Upper lobe of left lung (tissue), 6 donors: ENCODE results near the gene IFIT1. TPM values are rescaled to one million over a fixed set of nuclear protein-coding genes. Genes with fewer than 3 reads are reported as not detected.
"Not testable (repeated sequence)": the region's sequence is repeated elsewhere in the genome, so short reads cannot be mapped to it uniquely, and the experiment has no call there.

Experiments used
- ATAC-seq, 2 donors: fragments of 200-7000 bp; cut with Tn5 transposase; one replicate each; pipeline ENCODE4 v1.9.1; 2022; ENCODE audit warnings: mild to moderate bottlenecking in 2 of 2, moderate library complexity in 2 of 2; ENCODE audit not compliant: low FRiP score in 2 of 2
- DNase-seq, 2 donors: peaks; one replicate each; pipeline ENCODE4 v3.0.0-alpha.2; 2019 to 2020
- H3K27ac ChIP-seq, 4 donors: fragments of 200-600 bp; sonication (generic); one replicate each; pipeline ENCODE4 v1.5.1; 2016 to 2019
- H3K27me3 ChIP-seq, 4 donors: fragments of 200-600 bp; sonication (generic); one replicate each; pipeline ENCODE4 v1.5.1; 2017 to 2019
- H3K36me3 ChIP-seq, 4 donors: fragments of 200-600 bp; sonication (generic); one replicate each; pipeline ENCODE4 v1.5.1; 2016 to 2019
- H3K4me1 ChIP-seq, 4 donors: fragments of 200-600 bp; sonication (generic); one replicate each; pipeline ENCODE4 v1.5.1; 2018 to 2019
- H3K4me3 ChIP-seq, 4 donors: fragments of 200-600 bp; sonication (generic); one replicate each; pipeline ENCODE4 v1.5.1; 2017 to 2019; ENCODE audit warnings: mild to moderate bottlenecking in 2 of 4, moderate library complexity in 1 of 4
- H3K9me3 ChIP-seq, 4 donors: fragments of 200-600 bp; sonication (generic); one replicate each; pipeline ENCODE4 v1.5.1; 2018 to 2019
- EP300 ChIP-seq, 4 donors: sonication (generic); formaldehyde crosslinking; IDR thresholded peaks; one replicate each; pipeline ENCODE4 v1.5.1; 2017; ENCODE audit warnings: antibody characterized with exemption in 4 of 4, control low read depth in 2 of 4
- POLR2A ChIP-seq, 4 donors: fragments of 450-650 bp; IDR thresholded peaks; one replicate each; pipeline ENCODE4 v1.5.1; 2016 to 2017; ENCODE audit warnings: antibody characterized with exemption in 4 of 4, mild to moderate bottlenecking in 2 of 4
- POLR2AphosphoS5 ChIP-seq, 2 donors: sonication (generic); formaldehyde crosslinking; IDR thresholded peaks; one replicate each; pipeline ENCODE4 v1.5.1; 2017; ENCODE audit warnings: antibody characterized with exemption in 2 of 2
- WGBS, 2 donors: methylation state at CpG; one replicate each; pipeline ENCODE4 v1.1.5; 2017 to 2018; 5-methylcytosine and 5-hydroxymethylcytosine counted together
- total RNA-seq, 6 donors: library from RNA; depleted of rRNA in 4 of 6; stranded (reverse); fragments of >200 nt in 4 of 6; gene quantifications; one replicate each; pipeline versions ENCODE4 v1.1.0 to v1.2.1, GENCODE V29; 2016 to 2021
- TF ChIP-seq, protein P1 (sequence below), 6 experiments: fragments of 450-650 bp in 4 of 6; fragments of 200-600 bp in 2 of 6; sonication (generic) in 2 of 6; IDR thresholded peaks; one replicate each; pipeline ENCODE4 v1.5.1; 2016 to 2019; ENCODE audit warnings: antibody characterized with exemption in 6 of 6
- donor health status: DM: no; HTN: no; CAD: no; lungs with moderate emphysema.
- donor health status: DM: no; HTN: yes; CAD: no; lungs with severe emphysema.

Gene IFIT1
- total RNA-seq, 6 donors from 2014 or later = 9.8 to 54.9 (median 18.1) TPM

DNA sequence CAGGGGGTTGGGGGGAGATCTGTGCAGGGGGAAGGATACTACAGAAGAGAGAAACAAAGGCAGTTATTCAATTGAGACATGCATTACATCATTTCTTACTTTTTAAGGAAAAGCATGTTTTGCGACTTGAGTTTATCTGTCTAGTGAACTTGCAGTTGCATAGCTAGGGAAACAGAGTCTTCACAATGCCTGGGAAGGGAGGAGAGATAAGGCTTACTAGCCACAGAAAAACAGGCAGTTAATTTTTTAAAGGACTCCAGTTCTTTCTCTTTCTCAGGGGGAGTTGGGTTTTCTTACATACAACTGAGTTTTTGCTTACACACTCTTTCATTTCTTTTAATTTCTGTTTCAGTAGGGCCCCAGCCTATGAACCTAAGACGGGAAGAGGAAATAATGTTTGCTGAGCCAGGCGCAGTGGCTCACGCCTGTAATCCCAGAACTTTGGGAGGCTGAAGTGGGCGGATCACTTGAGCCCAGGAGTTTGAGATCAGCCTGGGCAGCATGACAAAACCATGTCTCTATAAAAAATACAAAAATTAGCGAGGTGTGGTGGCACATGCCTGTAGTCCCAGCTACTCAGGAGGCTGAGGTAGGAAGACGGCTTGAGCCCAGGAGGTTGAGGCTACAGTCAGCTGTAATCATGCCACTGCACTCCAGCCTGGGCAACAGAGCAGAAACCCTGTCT, 41.6 kb upstream of the IFIT1 start:
- not testable (repeated sequence) for H3K27me3 ChIP-seq, H3K9me3 ChIP-seq, H3K36me3 ChIP-seq, H3K4me3 ChIP-seq
- ATAC-seq = peak; percentile 69 to 75
- TF ChIP-seq POLR2A (IDR thresholded peaks at IDR 0.05) = peak in 1 of 4 donors; percentile 44
- TF ChIP-seq POLR2AphosphoS5 (IDR thresholded peaks at IDR 0.05) = peak in 1 of 2 donors; percentile 14
- 13 to 18% methylated on average over 7 of the region's 7 CpGs for WGBS, 2 donors
- H3K27ac ChIP-seq = peak overlapping the region; percentile 78 to 90 (median 82)
- peaks cover 38 to 57% (median 50%) of the 10 kb centered on the region in 4 donors for H3K4me1 ChIP-seq
- DNase-seq = peak in 1 of 2 donors; percentile 78

DNA sequence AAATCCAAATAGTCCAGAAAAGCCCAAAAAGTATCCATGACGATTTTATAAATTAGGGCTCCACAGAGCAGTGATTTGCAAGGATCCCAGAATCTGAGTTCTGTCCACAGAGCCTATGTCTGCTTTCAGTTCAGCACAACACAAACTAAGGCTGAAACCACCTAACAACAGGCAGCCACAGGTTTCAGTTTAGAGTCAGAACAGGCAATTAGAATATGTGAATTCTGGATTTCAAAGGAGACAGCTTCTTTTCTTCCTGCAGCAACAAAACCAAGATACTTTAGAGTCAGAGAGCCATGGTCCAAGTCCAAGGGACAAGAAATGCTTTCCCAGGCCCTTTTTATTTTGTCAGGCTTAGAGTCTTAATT, 41.0 kb upstream of the IFIT1 start:
- TF ChIP-seq, protein P1, sequence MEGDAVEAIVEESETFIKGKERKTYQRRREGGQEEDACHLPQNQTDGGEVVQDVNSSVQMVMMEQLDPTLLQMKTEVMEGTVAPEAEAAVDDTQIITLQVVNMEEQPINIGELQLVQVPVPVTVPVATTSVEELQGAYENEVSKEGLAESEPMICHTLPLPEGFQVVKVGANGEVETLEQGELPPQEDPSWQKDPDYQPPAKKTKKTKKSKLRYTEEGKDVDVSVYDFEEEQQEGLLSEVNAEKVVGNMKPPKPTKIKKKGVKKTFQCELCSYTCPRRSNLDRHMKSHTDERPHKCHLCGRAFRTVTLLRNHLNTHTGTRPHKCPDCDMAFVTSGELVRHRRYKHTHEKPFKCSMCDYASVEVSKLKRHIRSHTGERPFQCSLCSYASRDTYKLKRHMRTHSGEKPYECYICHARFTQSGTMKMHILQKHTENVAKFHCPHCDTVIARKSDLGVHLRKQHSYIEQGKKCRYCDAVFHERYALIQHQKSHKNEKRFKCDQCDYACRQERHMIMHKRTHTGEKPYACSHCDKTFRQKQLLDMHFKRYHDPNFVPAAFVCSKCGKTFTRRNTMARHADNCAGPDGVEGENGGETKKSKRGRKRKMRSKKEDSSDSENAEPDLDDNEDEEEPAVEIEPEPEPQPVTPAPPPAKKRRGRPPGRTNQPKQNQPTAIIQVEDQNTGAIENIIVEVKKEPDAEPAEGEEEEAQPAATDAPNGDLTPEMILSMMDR (IDR thresholded peaks at IDR 0.05) = no peak
- TF ChIP-seq EP300 (IDR thresholded peaks at IDR 0.05) = no peak
- TF ChIP-seq POLR2A (IDR thresholded peaks at IDR 0.05) = no peak
- TF ChIP-seq POLR2AphosphoS5 (IDR thresholded peaks at IDR 0.05) = no peak
- no peaks in the 10 kb centered on the region for H3K9me3 ChIP-seq
- H3K4me3 ChIP-seq = no peak overlapping the region
- peaks cover 38 to 50% (median 46%) of the 10 kb centered on the region in 4 donors for H3K4me1 ChIP-seq
- H3K36me3 ChIP-seq = no peaks in the 10 kb centered on the region
- ATAC-seq (peak in 1 of 2 donors; percentile 28), DNase-seq (no peak)
- peak overlapping the region; percentile 78 to 90 (median 82) for H3K27ac ChIP-seq
- H3K27me3 ChIP-seq = no peaks in the 10 kb centered on the region
- WGBS, 2 donors = 52 to 56% methylated on average over 1 of the region's 1 CpG

DNA sequence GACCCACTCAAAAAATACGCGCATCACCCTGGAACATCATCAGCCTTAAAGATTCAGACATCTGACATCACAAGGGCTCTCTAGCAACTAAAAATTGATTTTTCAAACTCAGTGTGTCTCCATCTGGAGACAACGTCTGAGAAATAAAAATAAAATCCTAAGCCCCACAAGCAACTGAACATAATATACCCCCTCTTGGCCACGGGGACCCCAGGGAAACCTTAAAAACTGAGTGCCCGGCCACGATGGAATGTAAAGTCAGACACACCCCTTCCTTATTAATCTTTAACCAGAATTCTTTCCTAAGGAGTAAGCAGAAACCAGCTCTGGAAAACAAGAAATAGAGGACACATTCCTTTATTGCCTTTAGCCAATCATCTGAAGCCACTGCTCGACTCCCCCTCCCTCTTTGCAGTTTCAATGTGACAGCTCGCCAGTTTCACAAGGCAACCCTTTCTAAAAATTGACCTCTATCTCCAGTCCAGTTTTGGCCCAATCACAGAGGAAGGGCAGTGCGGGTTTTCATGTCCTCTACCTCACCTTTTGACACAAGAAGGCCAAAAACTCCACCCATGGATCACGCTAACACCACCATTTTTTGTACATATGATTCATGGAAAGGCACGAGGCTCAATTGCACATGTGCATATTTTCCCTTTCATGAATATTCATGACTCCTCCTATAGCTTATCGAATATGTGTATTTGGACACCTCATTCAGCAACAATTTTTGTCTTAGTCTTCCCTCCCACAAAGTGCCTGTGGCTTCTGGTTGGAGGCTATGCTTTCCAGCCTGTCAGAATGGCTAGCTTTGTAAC, 40.4 kb upstream of the IFIT1 start:
- ATAC-seq (peak; percentile 69 to 87), DNase-seq (peak in 1 of 2 donors; percentile 63)
- H3K4me3 ChIP-seq = no peak overlapping the region
- no peaks in the 10 kb centered on the region for H3K36me3 ChIP-seq
- H3K9me3 ChIP-seq = no peaks in the 10 kb centered on the region
- peak overlapping the region; percentile 78 to 90 (median 82) for H3K27ac ChIP-seq
- peaks cover 33 to 45% (median 41%) of the 10 kb centered on the region in 4 donors for H3K4me1 ChIP-seq
- TF ChIP-seq, protein P1 (IDR thresholded peaks at IDR 0.05) = no peak
- TF ChIP-seq POLR2AphosphoS5 (IDR thresholded peaks at IDR 0.05) (peak; percentile 44 to 51), POLR2A (IDR thresholded peaks at IDR 0.05) (peak in 1 of 4 donors; percentile 38), EP300 (IDR thresholded peaks at IDR 0.05) (peak in 1 of 4 donors; percentile 18)
- 46 to 55% methylated on average over 12 of the region's 12 CpGs for WGBS, 2 donors
- H3K27me3 ChIP-seq = no peaks in the 10 kb centered on the region

- Histone ChIP-seq H3K4me1 (peaks cover 25 to 36% (median 34%) of the 10 kb centered on the region in 4 donors), H3K27me3 (no peaks in the 10 kb centered on the region), H3K9me3 (no peaks in the 10 kb centered on the region), H3K27ac (peak overlapping the region in 2 of 4 donors; percentile 78), H3K36me3 (no peaks in the 10 kb centered on the region), H3K4me3 (no peak overlapping the region)
- ATAC-seq (no peak), DNase-seq (no peak)
- no peak for TF ChIP-seq POLR2A (IDR thresholded peaks at IDR 0.05)
- TF ChIP-seq POLR2AphosphoS5 (IDR thresholded peaks at IDR 0.05) = no peak
- TF ChIP-seq EP300 (IDR thresholded peaks at IDR 0.05) = no peak
- TF ChIP-seq, protein P1 (IDR thresholded peaks at IDR 0.05) = no peak
- 88 to 93% methylated on average over 4 of the region's 4 CpGs for WGBS, 2 donors
Measured at GRCh38 chr10:89352802-89353201, 39.6 kb upstream of the IFIT1 start.

DNA sequence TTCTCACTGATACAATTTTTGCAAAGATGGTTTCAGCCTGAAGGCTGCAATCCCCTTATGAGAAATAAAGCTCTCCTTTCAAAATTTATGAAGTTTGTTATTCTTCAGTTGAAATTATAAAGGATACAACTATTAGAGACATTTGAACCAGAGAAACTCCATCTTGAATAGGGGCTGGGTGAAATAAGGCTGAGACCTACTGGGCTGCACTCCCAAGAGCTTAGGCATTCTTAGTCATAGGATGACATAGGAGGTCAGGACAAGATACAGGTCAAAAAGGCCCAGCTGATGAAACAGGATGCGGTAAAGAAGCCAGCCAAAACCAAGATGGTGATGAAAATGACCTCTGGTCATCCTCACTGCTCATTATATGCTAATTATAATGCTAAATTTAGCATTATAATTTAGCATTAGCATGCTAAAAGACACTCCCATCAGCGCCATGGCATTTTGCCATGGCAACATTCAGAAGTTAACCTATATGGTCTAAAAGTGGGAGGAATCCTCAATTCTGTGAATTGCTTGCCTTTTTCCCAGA, 37.0 kb upstream of the IFIT1 start:
- DNase-seq (no peak), ATAC-seq (no peak)
- no peak overlapping the region for H3K27ac ChIP-seq
- no peaks in the 10 kb centered on the region for H3K36me3 ChIP-seq
- peaks cover 12 to 22% (median 20%) of the 10 kb centered on the region in 4 donors for H3K4me1 ChIP-seq
- H3K9me3 ChIP-seq = no peaks in the 10 kb centered on the region
- H3K4me3 ChIP-seq = no peak overlapping the region
- WGBS, 2 donors = 90 to 96% methylated on average over 2 of the region's 2 CpGs
- H3K27me3 ChIP-seq = no peaks in the 10 kb centered on the region
- TF ChIP-seq, protein P1 (IDR thresholded peaks at IDR 0.05) = no peak
- TF ChIP-seq POLR2AphosphoS5 (IDR thresholded peaks at IDR 0.05) (no peak), EP300 (IDR thresholded peaks at IDR 0.05) (no peak), POLR2A (IDR thresholded peaks at IDR 0.05) (no peak)
